Panc1 (cell line): ENCODE measurements around the gene C4BPA. TPM values are rescaled to one million over a fixed set of nuclear protein-coding genes. Genes with fewer than 3 reads are reported as not detected.

Experiments used
- ATAC-seq: fragments of 200-7000 bp; cut with Tn5 transposase; 2 replicates; pipeline ENCODE4 v1.9.1; 2020; ENCODE audit warnings: mild to moderate bottlenecking, moderate library complexity
- BruUV-seq: library from RNA; stranded (reverse); fragments of 400-500 nt; replicated peaks from 2 replicates; lab custom pipeline; 2021; lab: Mats Ljungman, UMichigan
- CTCF ChIA-PET: fragments of 300-600 bp; sonication (Branson Sonifier 250); formaldehyde crosslinking; loops from one replicate; lab custom pipeline; 2022; ENCODE audit warnings: antibody characterized with exemption; lab: Charles Lee
- POLR2A ChIA-PET: fragments of 300-600 bp; sonication (Branson Sonifier 250); formaldehyde crosslinking; loops from one replicate; lab custom pipeline; 2022; ENCODE audit warnings: antibody characterized with exemption; lab: Charles Lee
- DNase-seq: peaks from one replicate; pipeline ENCODE4 v3.0.0-alpha.2; 2010; ENCODE audit warnings: low read depth, low spot score
- H3K27ac ChIP-seq: 2 replicates; pipeline ENCODE4 v1.5.1; 2011; ENCODE audit warnings: mild to moderate bottlenecking, low read length, inconsistent platforms
- H3K27me3 ChIP-seq: fragments of 200-500 bp; sonication (Bioruptor generic); 2 replicates; pipeline ENCODE4 v1.6.0; 2014; ENCODE audit warnings: low read length, inconsistent platforms; ENCODE audit not compliant: control insufficient read depth, insufficient read depth
- H3K36me3 ChIP-seq: fragments of 200-500 bp; sonication (Bioruptor generic); 2 replicates; pipeline ENCODE4 v1.5.1; 2014; ENCODE audit warnings: inconsistent platforms, mild to moderate bottlenecking, low read length, moderate library complexity; ENCODE audit not compliant: control insufficient read depth, insufficient read depth
- H3K4me1 ChIP-seq: 2 replicates; pipeline ENCODE4 v1.5.1; 2011; ENCODE audit warnings: inconsistent platforms, mild to moderate bottlenecking, low read length, moderate library complexity; ENCODE audit not compliant: control insufficient read depth, insufficient read depth
- H3K4me3 ChIP-seq, 2 experiments: 2 replicates each; pipeline ENCODE4 v1.5.1; 2011 to 2012; ENCODE audit warnings: low read depth in 2 of 2, low read length in 2 of 2, mild to moderate bottlenecking in 2 of 2, inconsistent platforms in 1 of 2, moderate library complexity in 1 of 2
- H3K9me3 ChIP-seq: fragments of 200-500 bp; sonication (Bioruptor generic); 2 replicates; pipeline ENCODE4 v1.5.1; 2014; ENCODE audit warnings: low read depth, mild to moderate bottlenecking, inconsistent platforms, low read length, moderate library complexity; ENCODE audit not compliant: control insufficient read depth, insufficient read depth
- CTCF ChIP-seq: fragments of 450-650 bp; IDR thresholded peaks from 2 replicates; pipeline ENCODE4 v1.5.1; 2017; ENCODE audit warnings: mild to moderate bottlenecking
- POLR2AphosphoS5 ChIP-seq: IDR thresholded peaks from 2 replicates; pipeline ENCODE4 v1.6.1; 2012; ENCODE audit warnings: mild to moderate bottlenecking, low read depth, low read length, moderate library complexity
- SIN3A ChIP-seq: IDR thresholded peaks from 2 replicates; pipeline ENCODE4 v1.6.1; 2012; ENCODE audit warnings: low read depth, mild to moderate bottlenecking, low read length, moderate library complexity, borderline replicate concordance; ENCODE audit not compliant: insufficient read depth
- TCF7L2 ChIP-seq: IDR thresholded peaks from 2 replicates; pipeline ENCODE4 v1.6.1; 2011; ENCODE audit warnings: mild to moderate bottlenecking, low read depth, low read length, inconsistent platforms
- in situ Hi-C: cut with HindIII; loops from 2 replicates; pipeline ENCODE4 v1.10.0; 2016; ENCODE audit warnings: low sequenced_read_pairs, low pct_unique_long_range_greater_than_20kb
- intact Hi-C: fragments of 100-400 bp; cut with micrococcal nuclease; formaldehyde crosslinking; loops from one replicate; pipeline ENCODE4 v1.10.0; 2022; ENCODE audit not compliant: unreplicated experiment
- total RNA-seq: library from RNA; stranded (reverse); gene quantifications from one replicate; pipeline ENCODE4 v1.2.1, GENCODE V29; 2021; ENCODE audit not compliant: unreplicated experiment
- TF ChIP-seq, protein P1 (sequence below), 2 experiments: IDR thresholded peaks; 2 replicates each; pipeline ENCODE4 v1.6.1; 2011 to 2012; ENCODE audit warnings: low read depth in 2 of 2, control low read depth in 1 of 2, low read length in 1 of 2, mild to moderate bottlenecking in 1 of 2, moderate library complexity in 1 of 2; ENCODE audit not compliant: insufficient read depth in 1 of 2

The C4BPA gene
- total RNA-seq, 1 experiment from 2014 or later = 0.26 TPM

DNA sequence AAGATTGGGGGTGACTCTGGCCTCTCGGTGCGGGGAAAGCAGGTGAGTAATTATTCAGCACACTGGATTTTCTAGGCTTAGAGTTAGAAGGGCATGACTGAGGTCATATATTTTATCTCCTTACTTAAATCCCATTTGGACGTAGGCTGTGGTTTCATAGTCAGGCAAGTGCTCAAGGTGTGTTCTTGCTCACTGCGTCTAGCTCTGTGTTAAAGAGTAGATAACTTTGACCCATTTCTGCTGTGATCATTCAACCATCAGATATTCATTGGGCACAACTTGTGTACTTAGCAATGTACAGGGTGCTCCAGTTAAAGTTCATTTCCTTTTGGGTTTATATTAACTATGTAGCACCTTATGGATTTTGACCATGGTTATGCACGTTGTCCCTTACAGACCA lies 36.4 kb upstream of the C4BPA start:
- Histone ChIP-seq H3K27me3 (no peaks in the 10 kb centered on the region), H3K9me3 (no peaks in the 10 kb centered on the region), H3K36me3 (peaks cover 3% of the 10 kb centered on the region), H3K4me3 (no peak overlapping the region), H3K27ac (no peak overlapping the region), H3K4me1 (no peaks in the 10 kb centered on the region)
- no peak for DNase-seq
- TF ChIP-seq SIN3A (no peak), TCF7L2 (no peak), POLR2AphosphoS5 (no peak), CTCF (no peak)
- TF ChIP-seq, protein P1, sequence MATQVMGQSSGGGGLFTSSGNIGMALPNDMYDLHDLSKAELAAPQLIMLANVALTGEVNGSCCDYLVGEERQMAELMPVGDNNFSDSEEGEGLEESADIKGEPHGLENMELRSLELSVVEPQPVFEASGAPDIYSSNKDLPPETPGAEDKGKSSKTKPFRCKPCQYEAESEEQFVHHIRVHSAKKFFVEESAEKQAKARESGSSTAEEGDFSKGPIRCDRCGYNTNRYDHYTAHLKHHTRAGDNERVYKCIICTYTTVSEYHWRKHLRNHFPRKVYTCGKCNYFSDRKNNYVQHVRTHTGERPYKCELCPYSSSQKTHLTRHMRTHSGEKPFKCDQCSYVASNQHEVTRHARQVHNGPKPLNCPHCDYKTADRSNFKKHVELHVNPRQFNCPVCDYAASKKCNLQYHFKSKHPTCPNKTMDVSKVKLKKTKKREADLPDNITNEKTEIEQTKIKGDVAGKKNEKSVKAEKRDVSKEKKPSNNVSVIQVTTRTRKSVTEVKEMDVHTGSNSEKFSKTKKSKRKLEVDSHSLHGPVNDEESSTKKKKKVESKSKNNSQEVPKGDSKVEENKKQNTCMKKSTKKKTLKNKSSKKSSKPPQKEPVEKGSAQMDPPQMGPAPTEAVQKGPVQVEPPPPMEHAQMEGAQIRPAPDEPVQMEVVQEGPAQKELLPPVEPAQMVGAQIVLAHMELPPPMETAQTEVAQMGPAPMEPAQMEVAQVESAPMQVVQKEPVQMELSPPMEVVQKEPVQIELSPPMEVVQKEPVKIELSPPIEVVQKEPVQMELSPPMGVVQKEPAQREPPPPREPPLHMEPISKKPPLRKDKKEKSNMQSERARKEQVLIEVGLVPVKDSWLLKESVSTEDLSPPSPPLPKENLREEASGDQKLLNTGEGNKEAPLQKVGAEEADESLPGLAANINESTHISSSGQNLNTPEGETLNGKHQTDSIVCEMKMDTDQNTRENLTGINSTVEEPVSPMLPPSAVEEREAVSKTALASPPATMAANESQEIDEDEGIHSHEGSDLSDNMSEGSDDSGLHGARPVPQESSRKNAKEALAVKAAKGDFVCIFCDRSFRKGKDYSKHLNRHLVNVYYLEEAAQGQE (IDR thresholded peaks at IDR 0.05; ENCODE audit: insufficient read depth in 1 of 2, low read depth in 2 of 2, low read length in 1 of 2) = no peak
- CTCF ChIA-PET = no interaction called here
- intact Hi-C loops = no loop called here
- POLR2A ChIA-PET = no interaction called here
- in situ Hi-C loops = no loop called here
- ATAC-seq = no peak
- no TSS peak for BruUV-seq

GRCh38 chr1:207069061-207069460 lies 35.0 kb upstream of the C4BPA start:
- in situ Hi-C loops = no loop called here
- H3K4me3 ChIP-seq = no peak overlapping the region
- BruUV-seq = no TSS peak
- H3K27me3 ChIP-seq = no peaks in the 10 kb centered on the region
- H3K4me1 ChIP-seq = no peaks in the 10 kb centered on the region
- DNase-seq (no peak), ATAC-seq (no peak)
- no peaks in the 10 kb centered on the region for H3K9me3 ChIP-seq
- TF ChIP-seq, protein P1 (IDR thresholded peaks at IDR 0.05; ENCODE audit: insufficient read depth in 1 of 2, low read depth in 2 of 2, low read length in 1 of 2) = no peak
- TF ChIP-seq CTCF = no peak
- TF ChIP-seq TCF7L2 = no peak
- no peak for TF ChIP-seq SIN3A
- TF ChIP-seq POLR2AphosphoS5 = no peak
- peaks cover 3% of the 10 kb centered on the region for H3K36me3 ChIP-seq
- intact Hi-C loops = no loop called here
- ChIA-PET CTCF (interaction anchor here (0.5 kb wide), 1 partner anchor 524 kb away, joined by 3 read pairs; no protein-coding TSS in a partner anchor), POLR2A (no interaction called here)
- no peak overlapping the region for H3K27ac ChIP-seq
